Measurements from ENCODE around the gene CRISP1.
"Not testable (repeated sequence)": the region's sequence is repeated elsewhere in the genome, so short reads cannot be mapped to it uniquely, and the experiment has no call there.

Gene CRISP1

GRCh38 chr6:49813248-49813647 lies 53.1 kb downstream of the CRISP1 start:
- no peak for DNase-seq (ENCODE audit: extremely low read depth, low read depth)

DNA sequence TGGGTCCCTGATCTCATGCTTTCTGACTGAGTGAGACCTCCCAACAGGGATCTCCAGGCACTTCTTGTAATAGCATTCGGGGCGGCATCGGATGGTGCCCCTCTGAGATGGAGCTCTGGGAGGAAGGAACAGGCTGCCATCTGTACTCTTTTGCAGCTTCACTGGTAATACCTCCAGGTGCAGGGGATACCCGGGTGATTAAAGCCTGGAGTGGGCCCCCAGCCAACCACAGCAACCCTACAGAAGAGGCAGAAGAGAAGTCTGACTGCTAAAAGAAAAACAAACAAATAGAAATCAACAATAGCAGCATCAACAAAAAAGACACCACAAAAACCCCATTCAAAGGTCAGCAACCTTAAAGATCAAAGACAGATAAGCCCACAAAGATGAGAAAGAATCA lies 60.2 kb downstream of the CRISP1 start:
- TF ChIP-seq CTCF (IDR thresholded peaks at IDR 0.05; ENCODE audit: low read depth, low read length) = no peak

More at GRCh38 chr6:49813248-49813647, 53.1 kb downstream of the CRISP1 start:
- no peak for TF ChIP-seq CTCF (IDR thresholded peaks at IDR 0.05; ENCODE audit: low read depth, low read length)

DNA sequence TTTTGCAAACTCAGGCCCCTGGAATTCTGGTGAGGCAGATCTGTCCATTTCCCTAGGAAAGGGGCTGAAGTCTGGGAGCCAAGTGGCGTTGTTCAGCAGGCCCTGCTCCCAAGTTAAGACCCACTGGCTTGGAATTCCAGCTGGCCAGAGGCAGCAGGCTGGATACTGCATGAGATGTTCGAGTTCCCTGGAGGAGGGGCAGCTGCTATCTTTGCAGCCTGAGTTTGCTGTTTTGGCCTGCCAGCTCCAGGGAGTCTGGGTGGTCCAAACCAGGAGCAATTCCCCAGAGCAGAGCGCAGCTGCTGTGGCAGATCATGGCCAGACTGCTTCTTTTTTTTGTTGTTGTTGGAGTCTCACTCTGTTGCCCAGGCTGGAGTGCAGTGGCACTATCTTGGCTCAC lies 61.1 kb downstream of the CRISP1 start:
- DNase-seq (ENCODE audit: extremely low read depth, low read depth) = no peak
- TF ChIP-seq CTCF (IDR thresholded peaks at IDR 0.05; ENCODE audit: low read depth, low read length) = no peak

More for the DNA sequence above, 60.2 kb downstream of the CRISP1 start:
- DNase-seq (ENCODE audit: extremely low read depth, low read depth) = no peak

- no peak for TF ChIP-seq CTCF (IDR thresholded peaks at IDR 0.05; ENCODE audit: low read depth, low read length)
- no peak for DNase-seq (ENCODE audit: extremely low read depth, low read depth)
Observed at GRCh38 chr6:49801525-49801924, 64.8 kb downstream of the CRISP1 start.

- TF ChIP-seq CTCF (IDR thresholded peaks at IDR 0.05; ENCODE audit: low read depth, low read length) = no peak
- DNase-seq (ENCODE audit: extremely low read depth, low read depth) = no peak
Observed at GRCh38 chr6:49799090-49799489, 67.2 kb downstream of the CRISP1 start.

- DNase-seq (ENCODE audit: extremely low read depth, low read depth) = not testable (repeated sequence)
Observed at GRCh38 chr6:49796842-49797455, 69.4 kb downstream of the CRISP1 start.

GRCh38 chr6:49790341-49790740 lies 76.0 kb downstream of the CRISP1 start:
- DNase-seq (ENCODE audit: extremely low read depth, low read depth) = no peak
- TF ChIP-seq CTCF (IDR thresholded peaks at IDR 0.05; ENCODE audit: low read depth, low read length) = no peak

DNA sequence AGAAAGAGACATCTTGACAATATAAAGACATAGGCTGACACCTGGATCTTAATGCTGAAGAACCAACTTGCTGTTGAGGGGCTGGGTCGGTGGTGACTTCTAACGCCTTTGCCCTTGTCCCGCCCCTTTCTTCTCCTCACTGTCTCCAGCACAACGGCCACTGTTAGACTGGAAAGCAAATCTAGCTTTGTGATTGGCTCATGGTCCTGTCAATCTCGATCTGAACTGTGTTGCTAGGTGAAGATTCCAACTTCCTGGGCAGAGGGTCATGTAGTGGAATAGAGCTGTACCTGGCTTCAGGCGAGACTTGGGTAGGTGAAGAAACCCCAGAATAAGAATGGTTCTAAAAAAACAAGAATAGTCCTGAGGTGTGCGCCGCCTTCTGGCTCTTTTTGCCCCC lies 79.2 kb downstream of the CRISP1 start, which contains the start of gene PGK2:
PGK2 (minus strand) TSS at position 110 of the 400 bp plus-strand sequence; CDS start at position 12, 98 bp downstream.
- no peak for DNase-seq (ENCODE audit: extremely low read depth, low read depth)
- no peak for TF ChIP-seq CTCF (IDR thresholded peaks at IDR 0.05; ENCODE audit: low read depth, low read length)
